ENCODE data around the gene CEP152. TPM values are rescaled to one million over a fixed set of nuclear protein-coding genes. Genes with fewer than 3 reads are reported as not detected.

Gene CEP152
- total and polyA plus RNA-seq, 2 donors from 2014 or later: 1.4 to 4.5 TPM

GRCh38 chr15:48784756-48785155 is 26.1 kb downstream of the CEP152 start:
- FAIRE-seq: no peak
- peaks cover 0 to 3% (median 0%) of the 10 kb centered on the region in 3 donors for H3K36me3 ChIP-seq (ENCODE audit: control insufficient read depth in 2 of 3, insufficient read depth in 3 of 3, low read length in 3 of 3)

DNA sequence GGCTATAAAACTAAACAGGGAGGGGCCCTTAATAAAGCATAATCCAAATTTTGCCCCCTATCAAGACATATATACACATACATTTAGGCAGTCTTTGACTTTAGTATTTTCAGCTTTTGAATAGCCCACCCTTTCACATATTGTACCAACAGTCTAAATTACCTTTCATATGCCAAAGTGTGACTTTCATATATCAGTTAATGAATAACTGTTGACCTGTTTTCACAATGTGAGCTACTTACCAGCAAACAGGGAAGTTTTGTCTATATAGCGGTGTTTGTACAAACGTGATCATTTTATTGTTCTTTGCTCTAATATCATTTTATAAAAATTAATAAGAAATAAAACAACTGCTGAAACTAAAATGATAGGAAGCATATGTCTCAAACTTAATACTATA is 28.0 kb downstream of the CEP152 start:
- FAIRE-seq: no peak
- peak overlapping the region in 1 of 2 donors; percentile 26 for H3K27ac ChIP-seq (ENCODE audit: low read depth in 2 of 2, low read length in 2 of 2)
- TF ChIP-seq, protein P1, sequence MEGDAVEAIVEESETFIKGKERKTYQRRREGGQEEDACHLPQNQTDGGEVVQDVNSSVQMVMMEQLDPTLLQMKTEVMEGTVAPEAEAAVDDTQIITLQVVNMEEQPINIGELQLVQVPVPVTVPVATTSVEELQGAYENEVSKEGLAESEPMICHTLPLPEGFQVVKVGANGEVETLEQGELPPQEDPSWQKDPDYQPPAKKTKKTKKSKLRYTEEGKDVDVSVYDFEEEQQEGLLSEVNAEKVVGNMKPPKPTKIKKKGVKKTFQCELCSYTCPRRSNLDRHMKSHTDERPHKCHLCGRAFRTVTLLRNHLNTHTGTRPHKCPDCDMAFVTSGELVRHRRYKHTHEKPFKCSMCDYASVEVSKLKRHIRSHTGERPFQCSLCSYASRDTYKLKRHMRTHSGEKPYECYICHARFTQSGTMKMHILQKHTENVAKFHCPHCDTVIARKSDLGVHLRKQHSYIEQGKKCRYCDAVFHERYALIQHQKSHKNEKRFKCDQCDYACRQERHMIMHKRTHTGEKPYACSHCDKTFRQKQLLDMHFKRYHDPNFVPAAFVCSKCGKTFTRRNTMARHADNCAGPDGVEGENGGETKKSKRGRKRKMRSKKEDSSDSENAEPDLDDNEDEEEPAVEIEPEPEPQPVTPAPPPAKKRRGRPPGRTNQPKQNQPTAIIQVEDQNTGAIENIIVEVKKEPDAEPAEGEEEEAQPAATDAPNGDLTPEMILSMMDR (IDR thresholded peaks at IDR 0.05; ENCODE audit: borderline replicate concordance, extremely low read depth, insufficient read depth): no peak
- no peak for DNase-seq
- intact Hi-C loops (cut with DNase I): no loop called here
- no peaks in the 10 kb centered on the region for H3K27me3 ChIP-seq (ENCODE audit: control insufficient read depth, insufficient read depth, low read length)
- H3K9me3 ChIP-seq (ENCODE audit: control insufficient read depth in 2 of 3, insufficient read depth in 1 of 3, low read length in 3 of 3): no peaks in the 10 kb centered on the region
- H3K36me3 ChIP-seq (ENCODE audit: control insufficient read depth in 2 of 3, insufficient read depth in 3 of 3, low read length in 3 of 3): peaks cover 0 to 5% (median 0%) of the 10 kb centered on the region in 3 donors
- H3K4me3 ChIP-seq (ENCODE audit: low read length in 3 of 3): peak overlapping the region in 1 of 3 donors; percentile 15
- no peak overlapping the region for H3K9ac ChIP-seq (ENCODE audit: low read length in 3 of 3)
- H3K4me1 ChIP-seq (ENCODE audit: control insufficient read depth in 2 of 3, insufficient read depth in 2 of 3, low read depth in 1 of 3, low read length in 3 of 3): peaks cover 0 to 18% (median 4%) of the 10 kb centered on the region in 3 donors

More at GRCh38 chr15:48784756-48785155, 26.1 kb downstream of the CEP152 start:
- no peak overlapping the region for H3K27ac ChIP-seq (ENCODE audit: low read depth in 2 of 2, low read length in 2 of 2)
- H3K27me3 ChIP-seq (ENCODE audit: control insufficient read depth, insufficient read depth, low read length): no peaks in the 10 kb centered on the region
- H3K4me1 ChIP-seq (ENCODE audit: control insufficient read depth in 2 of 3, insufficient read depth in 2 of 3, low read depth in 1 of 3, low read length in 3 of 3): peaks cover 0 to 18% (median 4%) of the 10 kb centered on the region in 3 donors
- no peaks in the 10 kb centered on the region for H3K9me3 ChIP-seq (ENCODE audit: control insufficient read depth in 2 of 3, insufficient read depth in 1 of 3, low read length in 3 of 3)
- intact Hi-C loops (cut with DNase I): no loop called here
- TF ChIP-seq, protein P1 (IDR thresholded peaks at IDR 0.05; ENCODE audit: borderline replicate concordance, extremely low read depth, insufficient read depth): no peak
- DNase-seq: no peak
- no peak overlapping the region for H3K4me3 ChIP-seq (ENCODE audit: low read length in 3 of 3)
- no peak overlapping the region for H3K9ac ChIP-seq (ENCODE audit: low read length in 3 of 3)

GRCh38 chr15:48781481-48782081 is 29.3 kb downstream of the CEP152 start:
- peaks cover 0 to 5% (median 0%) of the 10 kb centered on the region in 3 donors for H3K36me3 ChIP-seq (ENCODE audit: control insufficient read depth in 2 of 3, insufficient read depth in 3 of 3, low read length in 3 of 3)
- H3K9ac ChIP-seq (ENCODE audit: low read length in 3 of 3): no peak overlapping the region
- TF ChIP-seq, protein P1 (IDR thresholded peaks at IDR 0.05; ENCODE audit: borderline replicate concordance, extremely low read depth, insufficient read depth): no peak
- peak overlapping the region; percentile 26 to 75 for H3K27ac ChIP-seq (ENCODE audit: low read depth in 2 of 2, low read length in 2 of 2)
- no peaks in the 10 kb centered on the region for H3K9me3 ChIP-seq (ENCODE audit: control insufficient read depth in 2 of 3, insufficient read depth in 1 of 3, low read length in 3 of 3)
- FAIRE-seq (no peak), DNase-seq (no peak)
- H3K27me3 ChIP-seq (ENCODE audit: control insufficient read depth, insufficient read depth, low read length): no peaks in the 10 kb centered on the region
- peaks cover 0 to 18% (median 4%) of the 10 kb centered on the region in 3 donors for H3K4me1 ChIP-seq (ENCODE audit: control insufficient read depth in 2 of 3, insufficient read depth in 2 of 3, low read depth in 1 of 3, low read length in 3 of 3)
- no peak overlapping the region for H3K4me3 ChIP-seq (ENCODE audit: low read length in 3 of 3)
- intact Hi-C loops (cut with DNase I): no loop called here

Measured in kidney (tissue), 14 donors.